SK-N-SH (cell line): ENCODE measurements around the gene PAPSS2.

Experiments
- CTCF ChIP-seq: fragments of 200-600 bp; sonication (generic); IDR thresholded peaks from 2 replicates; pipeline ENCODE4 v1.6.1; 2017; ENCODE audit warnings: antibody characterized with exemption, mild to moderate bottlenecking, moderate library complexity
- IRF3 ChIP-seq: fragments of 150-350 bp; IDR thresholded peaks from 2 replicates; pipeline ENCODE4 v1.6.1; 2016; ENCODE audit warnings: mild to moderate bottlenecking, low read depth, low read length
- POLR2AphosphoS5 ChIP-seq: IDR thresholded peaks from 2 replicates; pipeline ENCODE4 v1.6.1; 2012; ENCODE audit warnings: low read depth, low read length
- RCOR1 ChIP-seq: fragments of 150-350 bp; IDR thresholded peaks from 2 replicates; pipeline ENCODE4 v1.6.1; 2017; ENCODE audit warnings: antibody characterized with exemption, low read length
- ZBTB33 ChIP-seq: IDR thresholded peaks from 2 replicates; pipeline ENCODE4 v1.4.0; 2012; ENCODE audit warnings: low read depth, borderline replicate concordance

GRCh38 chr10:87794285-87794684 lies 134.6 kb downstream of the PAPSS2 start:
- TF ChIP-seq POLR2AphosphoS5: no peak
- TF ChIP-seq RCOR1: no peak
- TF ChIP-seq IRF3: no peak
- TF ChIP-seq CTCF: no peak
- no peak for TF ChIP-seq ZBTB33
